Panc1 (cell line): ENCODE results near the gene MPRIP.

Source experiments
- CTCF ChIP-seq: fragments of 450-650 bp; IDR thresholded peaks from 2 replicates; pipeline ENCODE4 v1.5.1; 2017; ENCODE audit warnings: mild to moderate bottlenecking
- POLR2AphosphoS5 ChIP-seq: IDR thresholded peaks from 2 replicates; pipeline ENCODE4 v1.6.1; 2012; ENCODE audit warnings: mild to moderate bottlenecking, low read depth, low read length, moderate library complexity
- SIN3A ChIP-seq: IDR thresholded peaks from 2 replicates; pipeline ENCODE4 v1.6.1; 2012; ENCODE audit warnings: low read depth, mild to moderate bottlenecking, low read length, moderate library complexity, borderline replicate concordance; ENCODE audit not compliant: insufficient read depth
- TCF7L2 ChIP-seq: IDR thresholded peaks from 2 replicates; pipeline ENCODE4 v1.6.1; 2011; ENCODE audit warnings: mild to moderate bottlenecking, low read depth, low read length, inconsistent platforms
- TF ChIP-seq, protein P1 (sequence below), 2 experiments: IDR thresholded peaks; 2 replicates each; pipeline ENCODE4 v1.6.1; 2011 to 2012; ENCODE audit warnings: low read depth in 2 of 2, control low read depth in 1 of 2, low read length in 1 of 2, mild to moderate bottlenecking in 1 of 2, moderate library complexity in 1 of 2; ENCODE audit not compliant: insufficient read depth in 1 of 2

DNA sequence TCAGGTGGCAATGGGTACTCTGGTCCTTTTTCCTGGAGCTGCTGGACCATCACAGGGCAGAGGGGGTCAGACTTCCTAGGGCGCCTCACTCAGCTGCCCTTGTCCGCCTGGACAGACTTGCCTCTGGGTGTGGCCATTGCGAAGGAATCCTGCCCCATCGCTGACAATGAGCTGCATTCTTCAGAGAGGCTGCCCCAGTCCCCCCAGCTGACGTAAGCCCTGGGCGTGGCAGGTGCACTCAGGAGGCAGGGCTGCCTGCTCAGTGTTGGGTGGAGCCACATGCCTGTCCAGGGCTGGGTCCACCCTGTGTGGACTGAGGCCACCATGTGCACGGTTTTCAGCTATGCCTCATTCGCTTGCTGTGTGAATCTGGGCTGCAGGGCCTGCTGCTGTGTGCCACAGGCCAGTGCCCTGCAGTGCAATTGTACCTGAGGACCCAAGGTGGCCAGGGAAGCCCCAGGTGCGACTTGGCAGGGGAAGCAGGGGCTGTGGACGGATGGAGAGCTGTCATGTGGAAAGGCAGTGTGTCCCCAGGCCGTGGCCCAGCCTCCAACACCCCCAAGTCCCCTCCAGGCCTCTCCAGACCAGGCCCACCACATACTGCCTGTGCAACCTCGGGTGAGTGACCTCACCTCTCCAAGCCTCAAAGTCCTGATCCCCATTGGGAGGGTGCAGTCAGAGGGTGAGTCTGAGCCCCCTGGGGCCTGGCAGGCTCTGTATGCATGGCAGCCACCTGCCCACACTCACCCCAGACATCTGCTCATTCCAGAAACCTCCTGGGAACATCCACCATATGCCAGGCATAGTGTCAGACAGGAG lies 14.0 kb upstream of the MPRIP start:
- TF ChIP-seq CTCF, result no peak
- no peak for TF ChIP-seq POLR2AphosphoS5
- TF ChIP-seq TCF7L2, result no peak
- TF ChIP-seq, protein P1, sequence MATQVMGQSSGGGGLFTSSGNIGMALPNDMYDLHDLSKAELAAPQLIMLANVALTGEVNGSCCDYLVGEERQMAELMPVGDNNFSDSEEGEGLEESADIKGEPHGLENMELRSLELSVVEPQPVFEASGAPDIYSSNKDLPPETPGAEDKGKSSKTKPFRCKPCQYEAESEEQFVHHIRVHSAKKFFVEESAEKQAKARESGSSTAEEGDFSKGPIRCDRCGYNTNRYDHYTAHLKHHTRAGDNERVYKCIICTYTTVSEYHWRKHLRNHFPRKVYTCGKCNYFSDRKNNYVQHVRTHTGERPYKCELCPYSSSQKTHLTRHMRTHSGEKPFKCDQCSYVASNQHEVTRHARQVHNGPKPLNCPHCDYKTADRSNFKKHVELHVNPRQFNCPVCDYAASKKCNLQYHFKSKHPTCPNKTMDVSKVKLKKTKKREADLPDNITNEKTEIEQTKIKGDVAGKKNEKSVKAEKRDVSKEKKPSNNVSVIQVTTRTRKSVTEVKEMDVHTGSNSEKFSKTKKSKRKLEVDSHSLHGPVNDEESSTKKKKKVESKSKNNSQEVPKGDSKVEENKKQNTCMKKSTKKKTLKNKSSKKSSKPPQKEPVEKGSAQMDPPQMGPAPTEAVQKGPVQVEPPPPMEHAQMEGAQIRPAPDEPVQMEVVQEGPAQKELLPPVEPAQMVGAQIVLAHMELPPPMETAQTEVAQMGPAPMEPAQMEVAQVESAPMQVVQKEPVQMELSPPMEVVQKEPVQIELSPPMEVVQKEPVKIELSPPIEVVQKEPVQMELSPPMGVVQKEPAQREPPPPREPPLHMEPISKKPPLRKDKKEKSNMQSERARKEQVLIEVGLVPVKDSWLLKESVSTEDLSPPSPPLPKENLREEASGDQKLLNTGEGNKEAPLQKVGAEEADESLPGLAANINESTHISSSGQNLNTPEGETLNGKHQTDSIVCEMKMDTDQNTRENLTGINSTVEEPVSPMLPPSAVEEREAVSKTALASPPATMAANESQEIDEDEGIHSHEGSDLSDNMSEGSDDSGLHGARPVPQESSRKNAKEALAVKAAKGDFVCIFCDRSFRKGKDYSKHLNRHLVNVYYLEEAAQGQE (IDR thresholded peaks at IDR 0.05; ENCODE audit: insufficient read depth in 1 of 2, low read depth in 2 of 2, low read length in 1 of 2), result no peak
- no peak for TF ChIP-seq SIN3A
